WERI-Rb-1 (cell line): Measurements from ENCODE around the gene IL21R.
"Not testable (repeated sequence)": the region's sequence is repeated elsewhere in the genome, so short reads cannot be mapped to it uniquely, and the experiment has no call there.

ENCODE experiments used
- DNase-seq: peaks from one replicate; pipeline ENCODE4 v3.0.0-alpha.2; 2020
- H3K27ac ChIP-seq: fragments of 250-450 bp; sonication (Bioruptor Pico); 2 replicates; pipeline ENCODE4 v1.5.1; 2020; ENCODE audit warnings: mild to moderate bottlenecking, moderate library complexity
- H3K27me3 ChIP-seq: fragments of 250-450 bp; sonication (Bioruptor Pico); 2 replicates; pipeline ENCODE4 v1.5.1; 2021; ENCODE audit warnings: mild to moderate bottlenecking, low read depth, moderate library complexity; ENCODE audit not compliant: insufficient read depth, severe bottlenecking
- H3K36me3 ChIP-seq: fragments of 250-450 bp; sonication (Bioruptor Pico); 2 replicates; pipeline ENCODE4 v1.5.1; 2020; ENCODE audit warnings: mild to moderate bottlenecking, moderate library complexity
- H3K4me3 ChIP-seq: 2 replicates; pipeline ENCODE4 v1.5.1; 2011; ENCODE audit warnings: low read depth, mild to moderate bottlenecking, control low read depth, low read length
- H3K9me3 ChIP-seq: fragments of 250-450 bp; sonication (Bioruptor Pico); 2 replicates; pipeline ENCODE4 v1.5.1; 2021; ENCODE audit warnings: mild to moderate bottlenecking, moderate library complexity; ENCODE audit not compliant: severe bottlenecking
- CTCF ChIP-seq: IDR thresholded peaks from 2 replicates; pipeline ENCODE4 v1.5.1; 2011; ENCODE audit warnings: low read depth, mild to moderate bottlenecking, control low read depth, inconsistent platforms, low read length

IL21R gene

GRCh38 chr16:27392671-27393070, 9.3 kb upstream of the IL21R start:
- Histone ChIP-seq H3K4me3 (no peak overlapping the region), H3K9me3 (no peaks in the 10 kb centered on the region), H3K27me3 (no peaks in the 10 kb centered on the region), H3K36me3 (no peaks in the 10 kb centered on the region), H3K27ac (no peak overlapping the region)
- no peak for DNase-seq
- no peak for TF ChIP-seq CTCF

GRCh38 chr16:27394516-27394915, 7.5 kb upstream of the IL21R start:
- Histone ChIP-seq H3K9me3 (no peaks in the 10 kb centered on the region), H3K4me3 (no peak overlapping the region), H3K27ac (no peak overlapping the region), H3K36me3 (no peaks in the 10 kb centered on the region), H3K27me3 (no peaks in the 10 kb centered on the region)
- no peak for DNase-seq
- no peak for TF ChIP-seq CTCF

GRCh38 chr16:27398341-27398893, 3.6 kb upstream of the IL21R start:
- H3K27me3 ChIP-seq, H3K9me3 ChIP-seq, H3K27ac ChIP-seq, H3K36me3 ChIP-seq, H3K4me3 ChIP-seq, DNase-seq: not testable (repeated sequence)

- DNase-seq: no peak
- no peak for TF ChIP-seq CTCF
- Histone ChIP-seq H3K27me3 (no peaks in the 10 kb centered on the region), H3K9me3 (no peaks in the 10 kb centered on the region), H3K36me3 (no peaks in the 10 kb centered on the region), H3K27ac (no peak overlapping the region), H3K4me3 (no peak overlapping the region)
Measured at GRCh38 chr16:27398894-27399853, 2.8 kb upstream of the IL21R start.

- Histone ChIP-seq H3K27ac (no peak overlapping the region), H3K27me3 (no peaks in the 10 kb centered on the region)
- TF ChIP-seq CTCF: no peak
Measured at GRCh38 chr16:27399969-27400368, 2.0 kb upstream of the IL21R start.

GRCh38 chr16:27400751-27401620, 988 bp upstream of the IL21R start:
- Histone ChIP-seq H3K36me3 (no peaks in the 10 kb centered on the region), H3K27ac (no peak overlapping the region), H3K27me3 (no peaks in the 10 kb centered on the region), H3K4me3 (no peak overlapping the region), H3K9me3 (no peaks in the 10 kb centered on the region)
- DNase-seq: no peak
- no peak for TF ChIP-seq CTCF

More at GRCh38 chr16:27399969-27400368, 2.0 kb upstream of the IL21R start:
- Histone ChIP-seq H3K9me3 (no peaks in the 10 kb centered on the region), H3K4me3 (no peak overlapping the region), H3K36me3 (no peaks in the 10 kb centered on the region)
- no peak for DNase-seq
